ENCODE measurements around the gene CDH23.

DNA sequence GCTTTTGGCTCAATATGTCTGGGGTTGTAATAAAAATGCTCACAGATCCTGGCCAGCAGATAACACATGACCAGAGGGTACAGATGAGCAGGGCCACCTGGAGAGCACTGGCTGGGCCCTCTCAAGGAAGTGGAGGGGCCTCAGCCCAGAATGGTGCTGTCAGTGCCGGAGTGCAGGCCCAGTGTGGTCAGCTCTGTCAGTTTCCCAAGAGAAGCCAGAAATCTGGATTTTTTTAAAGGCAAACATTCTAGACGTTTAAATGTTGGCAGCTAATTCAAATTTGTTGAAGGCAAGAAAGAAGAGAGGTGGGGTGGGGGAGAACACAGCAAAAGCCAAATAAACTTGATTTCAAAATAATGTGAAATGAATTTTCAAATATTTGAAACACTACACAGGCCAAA lies 320.8 kb downstream of the CDH23 start:
- TF ChIP-seq BCL11A (IDR thresholded peaks at IDR 0.05; ENCODE audit: low read depth in 2 of 2, low read length in 2 of 2) (no peak), RBBP5 (IDR thresholded peaks at IDR 0.05; ENCODE audit: borderline replicate concordance, low read depth, low read length) (no peak), CHD2 (IDR thresholded peaks at IDR 0.05; ENCODE audit: low read length) (no peak), SIX5 (IDR thresholded peaks at IDR 0.05; ENCODE audit: low read depth, low read length) (no peak), GABPA (IDR thresholded peaks at IDR 0.05; ENCODE audit: borderline replicate concordance, insufficient read depth, low read length) (no peak), SIN3A (conservative IDR thresholded peaks at IDR 0.05 in 1 of 2, IDR thresholded peaks at IDR 0.05 in 1 of 2; ENCODE audit: low read depth in 1 of 2, low read length in 2 of 2) (no peak)
- TF ChIP-seq, protein P1, sequence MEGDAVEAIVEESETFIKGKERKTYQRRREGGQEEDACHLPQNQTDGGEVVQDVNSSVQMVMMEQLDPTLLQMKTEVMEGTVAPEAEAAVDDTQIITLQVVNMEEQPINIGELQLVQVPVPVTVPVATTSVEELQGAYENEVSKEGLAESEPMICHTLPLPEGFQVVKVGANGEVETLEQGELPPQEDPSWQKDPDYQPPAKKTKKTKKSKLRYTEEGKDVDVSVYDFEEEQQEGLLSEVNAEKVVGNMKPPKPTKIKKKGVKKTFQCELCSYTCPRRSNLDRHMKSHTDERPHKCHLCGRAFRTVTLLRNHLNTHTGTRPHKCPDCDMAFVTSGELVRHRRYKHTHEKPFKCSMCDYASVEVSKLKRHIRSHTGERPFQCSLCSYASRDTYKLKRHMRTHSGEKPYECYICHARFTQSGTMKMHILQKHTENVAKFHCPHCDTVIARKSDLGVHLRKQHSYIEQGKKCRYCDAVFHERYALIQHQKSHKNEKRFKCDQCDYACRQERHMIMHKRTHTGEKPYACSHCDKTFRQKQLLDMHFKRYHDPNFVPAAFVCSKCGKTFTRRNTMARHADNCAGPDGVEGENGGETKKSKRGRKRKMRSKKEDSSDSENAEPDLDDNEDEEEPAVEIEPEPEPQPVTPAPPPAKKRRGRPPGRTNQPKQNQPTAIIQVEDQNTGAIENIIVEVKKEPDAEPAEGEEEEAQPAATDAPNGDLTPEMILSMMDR (IDR thresholded peaks at IDR 0.05; ENCODE audit: control extremely low read depth in 1 of 3, insufficient read depth in 1 of 3, low read depth in 1 of 3, low read length in 3 of 3), result no peak
